HG03175 (cell line): ENCODE data around the gene NUDT3.
"Not testable (repeated sequence)": the region's sequence is repeated elsewhere in the genome, so short reads cannot be mapped to it uniquely, and the experiment has no call there.

Source experiments
- ATAC-seq: cut with Tn5 transposase; IDR thresholded peaks from one replicate; pipeline ENCODE4 v1.9.1; 2021; ENCODE audit warnings: mild to moderate bottlenecking, moderate library complexity; ENCODE audit not compliant: unreplicated experiment

Gene NUDT3

GRCh38 chr6:34324221-34324620 lies 68.2 kb downstream of the NUDT3 start:
- ATAC-seq: not testable (repeated sequence)

DNA sequence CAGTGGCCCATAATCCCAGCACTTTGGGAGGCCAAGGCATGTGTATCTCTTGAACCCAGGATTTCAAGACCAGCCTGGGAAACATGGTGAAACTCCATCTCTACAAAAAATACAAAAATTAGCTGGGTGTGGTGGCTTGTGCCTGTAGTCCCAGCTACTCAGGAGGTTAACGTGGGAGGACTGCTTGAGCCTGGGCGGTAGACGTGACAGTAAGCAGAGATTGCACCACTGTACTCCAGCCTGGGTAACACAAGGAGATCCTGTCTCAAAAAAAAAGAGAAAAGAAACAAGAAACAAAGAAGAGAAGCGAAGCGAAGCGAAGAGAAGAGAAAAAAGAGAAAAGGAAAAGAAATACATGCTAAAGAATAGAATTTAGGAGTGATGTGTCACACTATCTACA lies 69.2 kb downstream of the NUDT3 start:
- ATAC-seq: no peak

GRCh38 chr6:34322732-34323131 lies 69.7 kb downstream of the NUDT3 start:
- no peak for ATAC-seq

GRCh38 chr6:34321821-34322220 lies 70.6 kb downstream of the NUDT3 start:
- no peak for ATAC-seq

GRCh38 chr6:34319471-34319885 lies 73.0 kb downstream of the NUDT3 start:
- ATAC-seq: no peak

DNA sequence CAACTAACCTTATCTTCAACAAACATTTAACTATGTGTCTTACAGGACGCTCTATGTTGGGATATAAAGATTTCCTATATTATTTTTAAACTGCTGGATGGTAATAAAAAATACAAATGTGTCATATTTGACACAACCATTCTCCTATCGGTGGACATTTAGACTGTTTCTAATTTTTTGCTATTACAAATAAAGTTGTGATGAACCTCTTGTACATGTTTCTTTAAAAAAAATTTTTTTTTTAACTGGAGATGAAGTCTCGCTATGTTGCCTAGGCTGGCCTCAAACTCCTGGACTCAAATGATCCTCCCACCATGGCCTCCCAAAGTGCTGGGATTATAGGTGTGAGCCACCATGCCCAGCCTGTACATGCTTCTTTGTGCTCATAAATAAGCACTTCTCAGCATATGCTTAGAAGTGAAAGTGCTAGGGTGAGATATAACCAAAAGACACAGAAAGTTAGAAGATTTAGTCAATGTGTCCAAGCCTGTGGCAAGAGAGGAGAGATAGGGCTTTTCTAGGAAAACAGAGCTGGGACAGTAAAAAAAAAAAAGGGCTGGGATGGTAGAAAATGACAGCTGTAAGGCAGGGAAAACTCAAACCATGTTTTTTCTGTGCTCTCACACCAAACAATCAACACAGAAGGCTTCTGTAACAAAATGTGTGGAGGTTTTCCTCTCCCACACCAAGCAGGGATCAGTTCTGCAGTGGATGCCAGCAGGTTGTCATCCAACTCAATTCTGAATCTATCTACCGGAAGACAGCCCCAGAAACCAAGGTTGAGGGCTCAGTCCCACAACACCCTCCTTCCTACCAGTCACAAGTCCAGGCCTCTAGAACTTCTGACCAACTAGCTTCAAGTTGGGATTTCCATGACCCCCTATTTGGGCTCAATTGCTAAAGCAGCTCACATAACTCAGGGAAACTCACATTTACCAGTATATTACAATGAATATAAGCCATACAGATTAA lies 73.7 kb downstream of the NUDT3 start:
- no peak for ATAC-seq

DNA sequence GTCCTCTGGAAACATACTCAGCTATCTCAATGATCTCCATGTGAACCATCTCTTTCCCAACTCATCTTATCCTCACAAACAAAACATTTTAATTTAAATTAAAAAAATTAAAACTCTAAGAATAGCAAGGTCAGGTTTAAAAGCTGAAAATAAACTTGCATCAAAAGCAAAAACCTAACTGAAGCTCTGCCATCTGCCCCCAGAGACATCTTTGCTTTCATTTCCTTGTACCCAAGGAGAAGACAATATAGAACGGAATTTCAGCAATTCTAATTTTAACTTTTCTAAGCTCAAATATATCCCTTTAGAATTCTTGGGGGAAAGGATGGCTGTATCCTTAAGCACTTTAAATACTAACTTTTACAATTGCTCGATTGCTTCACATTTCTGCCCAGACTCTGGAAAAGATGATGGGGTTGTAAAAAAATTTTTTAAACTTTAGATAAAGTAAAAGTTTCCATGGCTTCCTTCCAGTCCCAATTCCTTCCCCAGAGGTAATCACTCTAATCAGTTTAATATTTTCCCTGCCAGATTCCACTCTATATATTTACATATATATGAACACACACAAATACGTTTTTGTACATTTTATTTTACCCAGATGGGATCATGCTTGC lies 74.5 kb downstream of the NUDT3 start:
- no peak for ATAC-seq

GRCh38 chr6:34317172-34317477 lies 75.3 kb downstream of the NUDT3 start:
- no peak for ATAC-seq

GRCh38 chr6:34316431-34317171 lies 75.9 kb downstream of the NUDT3 start:
- no peak for ATAC-seq

- no peak for ATAC-seq
These were observed 76.7 kb downstream of the NUDT3 start for GRCh38 chr6:34315780-34316179.

GRCh38 chr6:34315256-34315655 lies 77.2 kb downstream of the NUDT3 start:
- ATAC-seq: no peak

GRCh38 chr6:34312259-34312658 lies 80.2 kb downstream of the NUDT3 start:
- no peak for ATAC-seq

- ATAC-seq: no peak
These were observed 81.7 kb downstream of the NUDT3 start for GRCh38 chr6:34310817-34311216.

DNA sequence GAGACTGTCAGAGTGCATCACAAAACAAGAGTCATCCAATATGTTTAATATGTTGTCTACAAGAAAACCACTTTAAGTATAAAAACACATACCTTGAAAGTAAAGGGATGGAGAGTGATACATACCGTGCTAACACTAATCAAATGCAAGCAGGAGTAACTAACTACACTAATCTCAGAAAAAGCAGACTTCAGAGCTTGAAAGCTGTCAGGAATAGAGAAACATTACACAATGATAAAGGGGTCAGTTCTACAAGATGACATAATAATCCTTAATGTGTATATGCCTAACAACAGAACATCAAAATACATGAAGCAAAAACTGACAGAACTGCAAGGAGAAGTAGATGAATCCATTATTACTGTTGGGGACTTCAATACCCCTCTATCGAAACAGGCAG lies 84.0 kb downstream of the NUDT3 start:
- no peak for ATAC-seq

GRCh38 chr6:34305982-34306708 lies 86.3 kb downstream of the NUDT3 start:
- ATAC-seq: no peak

DNA sequence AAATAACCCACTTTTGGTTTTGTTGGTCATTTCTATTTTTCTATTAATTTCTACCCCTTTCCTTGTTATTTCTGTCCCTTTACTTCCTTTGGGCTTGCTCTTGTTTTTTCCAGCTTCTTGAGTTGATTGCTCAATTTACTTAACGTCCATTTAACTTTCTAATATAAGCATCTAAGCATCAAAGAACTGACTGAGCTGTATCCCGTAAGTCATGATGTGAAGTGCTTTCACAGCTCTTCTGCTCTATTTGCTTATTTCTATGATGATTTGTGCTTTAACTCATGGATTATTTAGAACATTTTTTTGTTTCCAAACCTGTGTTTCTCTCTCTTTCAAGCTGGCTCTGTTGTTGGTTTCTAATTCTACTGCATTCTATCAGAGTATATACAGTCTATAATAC lies 87.0 kb downstream of the NUDT3 start:
- no peak for ATAC-seq

DNA sequence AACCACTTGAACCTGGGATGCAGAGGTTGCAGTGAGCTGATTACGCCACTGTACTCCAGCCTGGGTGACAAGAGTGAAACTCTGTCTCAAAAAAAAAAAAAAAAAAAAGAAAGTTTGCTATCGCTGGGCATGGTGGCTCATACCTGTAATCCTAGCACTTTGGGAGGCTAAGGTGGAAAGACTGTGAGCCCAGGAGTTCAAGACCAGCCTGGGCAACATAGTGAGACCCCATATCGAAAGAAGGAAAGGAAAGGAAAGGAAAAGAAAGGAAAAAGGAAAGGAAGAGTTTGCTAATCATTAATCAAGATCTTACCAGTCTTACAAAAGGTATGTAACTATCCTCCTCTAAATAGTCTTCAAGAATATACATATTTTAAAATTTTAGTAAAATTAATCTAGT lies 88.3 kb downstream of the NUDT3 start:
- ATAC-seq: no peak

GRCh38 chr6:34302929-34303328 lies 89.5 kb downstream of the NUDT3 start:
- ATAC-seq: no peak

- ATAC-seq: no peak
These were observed 91.1 kb downstream of the NUDT3 start for GRCh38 chr6:34301408-34301807.

DNA sequence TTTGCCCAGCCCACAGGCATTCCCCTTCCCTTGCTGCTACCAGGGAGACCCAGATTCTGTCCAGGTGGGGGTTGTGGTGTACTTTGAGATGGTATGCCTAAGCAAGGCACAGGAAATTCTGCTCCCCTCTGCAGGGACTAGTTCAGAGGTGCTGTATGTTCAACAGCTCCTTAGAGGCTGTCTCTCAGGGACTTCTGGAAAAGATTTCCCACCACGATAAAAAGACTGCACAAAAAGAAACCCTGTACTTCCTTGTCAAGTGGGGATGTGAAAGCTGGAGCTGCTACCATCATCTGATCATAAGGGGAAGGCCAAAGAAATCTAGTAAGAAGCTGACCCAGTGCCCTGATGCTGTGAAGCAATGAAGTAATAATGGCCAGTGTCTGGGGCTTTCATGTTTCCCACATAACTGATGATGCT lies 92.1 kb downstream of the NUDT3 start:
- no peak for ATAC-seq

DNA sequence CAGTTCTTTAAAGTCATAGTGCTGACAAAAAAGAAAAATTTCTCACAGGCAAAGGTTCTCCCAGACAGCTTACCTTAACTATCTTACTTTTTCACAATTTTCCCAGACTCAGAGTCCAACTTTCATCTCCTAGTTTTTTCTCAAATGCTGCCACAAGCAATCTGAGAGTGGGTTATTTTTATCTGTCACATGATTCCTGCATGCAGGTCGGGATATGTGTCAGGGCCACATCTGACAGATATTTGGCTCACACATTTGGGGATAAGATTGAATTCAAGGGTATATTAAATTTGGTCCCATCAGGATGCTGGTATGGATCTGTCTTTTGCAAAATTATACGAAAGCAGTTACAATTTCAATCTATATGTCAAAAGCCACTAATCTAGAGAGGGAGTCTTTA lies 93.5 kb downstream of the NUDT3 start:
- no peak for ATAC-seq
